Activated T-cell treated with anti-CD3 and anti-CD28 coated beads for 1 hour (primary cell): ENCODE data around the gene MPV17L.
"Not testable (repeated sequence)": the region's sequence is repeated elsewhere in the genome, so short reads cannot be mapped to it uniquely, and the experiment has no call there.

Source experiments
- DNase-seq: peaks from one replicate; pipeline ENCODE4 v3.0.0-alpha.2; 2020; ENCODE audit warnings: low read depth

MPV17L gene

GRCh38 chr16:15409476-15409875 lies 13.9 kb downstream of the MPV17L start:
- not testable (repeated sequence) for DNase-seq

- no peak for DNase-seq
These were observed 20.0 kb downstream of the MPV17L start for GRCh38 chr16:15415511-15415985.

DNA sequence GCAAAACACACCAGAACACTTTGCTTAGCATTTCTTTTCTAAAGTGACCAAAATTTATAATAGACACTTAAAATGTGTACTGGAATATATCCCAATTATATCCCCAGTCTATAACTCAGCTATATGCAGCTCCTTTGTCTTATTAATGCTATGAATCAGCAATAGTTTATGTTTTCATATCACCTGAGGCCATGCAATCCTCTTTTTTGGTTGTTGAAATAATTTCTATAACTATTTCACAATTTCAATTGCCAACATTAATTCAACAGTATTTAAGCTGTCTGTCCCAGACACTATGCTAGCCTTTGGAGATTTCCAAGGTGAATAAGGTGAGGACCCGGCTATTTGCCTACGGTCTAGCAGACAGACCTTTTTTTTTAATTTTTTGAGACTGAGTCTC lies 21.6 kb downstream of the MPV17L start:
- DNase-seq, result no peak

- no peak for DNase-seq
These were observed 22.7 kb downstream of the MPV17L start for GRCh38 chr16:15418206-15418605.

GRCh38 chr16:15421696-15422095 lies 26.1 kb downstream of the MPV17L start:
- DNase-seq, result not testable (repeated sequence)

- DNase-seq, result no peak
These were observed 26.7 kb downstream of the MPV17L start for GRCh38 chr16:15422222-15422621.

DNA sequence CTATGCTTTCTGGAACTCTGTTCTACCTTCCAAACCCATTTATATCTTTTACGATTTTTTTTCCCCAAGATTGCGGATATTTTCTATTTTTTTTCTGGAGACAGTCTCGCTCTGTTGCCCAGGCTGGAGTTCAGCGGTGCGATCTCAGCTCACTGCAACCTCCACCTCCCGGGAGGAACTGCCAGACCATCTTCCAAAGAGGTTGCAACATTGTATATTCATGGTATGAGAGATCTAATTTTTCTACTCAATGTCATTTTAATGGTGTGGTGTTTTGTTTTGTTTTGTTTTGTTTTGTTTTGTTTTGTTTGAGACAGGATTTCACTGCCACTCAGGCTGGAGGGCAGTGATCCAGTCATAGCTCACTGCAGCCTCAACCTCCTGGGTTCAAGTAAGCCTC lies 30.3 kb downstream of the MPV17L start:
- DNase-seq, result no peak

DNA sequence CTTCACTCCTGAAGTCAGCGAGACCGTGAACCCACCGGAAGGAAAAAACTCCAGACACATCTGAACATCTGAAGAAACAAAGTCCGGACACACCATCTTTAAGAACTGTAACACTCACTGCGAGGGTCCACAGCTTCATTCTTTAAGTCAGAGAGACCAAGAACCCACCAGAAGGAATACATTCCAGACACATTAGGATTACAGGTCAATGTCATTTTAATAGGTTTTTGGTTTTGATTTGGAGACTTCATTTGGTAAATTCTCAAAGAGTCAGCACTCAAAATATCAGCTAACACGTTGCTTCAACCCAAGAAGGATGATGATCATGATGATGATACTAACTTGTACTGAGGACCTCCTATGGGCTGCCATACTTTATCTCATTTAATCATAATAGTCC lies 31.2 kb downstream of the MPV17L start:
- no peak for DNase-seq

DNA sequence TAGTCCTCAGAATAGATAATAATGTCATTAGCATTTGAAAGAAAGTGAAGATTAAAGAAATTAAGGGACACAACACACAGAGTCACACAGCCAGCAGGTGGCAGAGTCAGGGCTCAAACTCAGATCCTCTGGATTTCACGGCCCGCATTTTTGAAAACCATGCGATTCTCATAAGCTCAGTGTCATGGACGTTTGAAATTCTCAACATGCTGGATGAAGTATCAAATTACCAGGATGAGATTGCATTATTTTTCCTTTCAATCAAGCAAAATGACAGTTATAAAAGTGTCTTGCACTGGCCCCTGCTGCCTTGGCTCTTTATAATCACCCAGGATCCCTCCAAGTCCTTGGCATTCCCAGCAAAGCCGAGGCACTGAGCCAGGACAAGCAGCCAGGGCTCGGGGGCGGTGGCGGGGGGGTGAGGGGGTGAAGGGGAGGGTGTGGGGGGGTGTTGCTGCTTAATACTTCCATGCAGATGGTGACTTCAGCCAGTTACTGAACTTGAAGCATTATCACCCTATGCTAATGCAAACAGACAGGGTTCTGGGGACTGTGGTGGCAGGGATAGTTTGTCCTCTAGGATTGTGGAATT lies 32.2 kb downstream of the MPV17L start:
- DNase-seq, result peak; percentile 49

DNA sequence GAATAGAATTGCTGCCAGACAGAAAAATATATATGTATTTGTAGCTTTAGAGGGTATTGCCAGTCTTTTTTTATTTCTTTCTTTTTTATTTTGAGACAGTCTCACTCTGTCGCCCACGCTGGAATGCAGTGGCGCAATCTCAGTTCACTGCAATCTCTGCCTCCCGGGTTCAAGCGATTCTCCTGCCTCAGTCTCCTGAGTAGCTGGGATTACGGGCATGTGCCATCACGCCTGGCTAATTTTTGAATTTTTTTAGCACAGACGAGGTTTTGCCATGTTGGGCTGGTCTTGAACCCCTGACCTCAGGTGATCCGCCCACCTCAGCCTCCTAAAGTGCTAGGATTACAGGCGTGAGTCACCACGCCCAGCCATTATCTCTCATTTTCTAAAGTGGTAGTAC lies 35.3 kb downstream of the MPV17L start:
- DNase-seq, result not testable (repeated sequence)

GRCh38 chr16:15434079-15434424 lies 38.5 kb downstream of the MPV17L start:
- no peak for DNase-seq

GRCh38 chr16:15434425-15435215 lies 39.1 kb downstream of the MPV17L start, which contains the start of gene BMERB1:
Gene BMERB1, plus strand, starts transcription at chr16:15434588. Its CDS starts 66 bp downstream, at chr16:15434654.
- peak; percentile 29 for DNase-seq

GRCh38 chr16:15435216-15435864 lies 39.8 kb downstream of the MPV17L start:
- DNase-seq, result no peak

DNA sequence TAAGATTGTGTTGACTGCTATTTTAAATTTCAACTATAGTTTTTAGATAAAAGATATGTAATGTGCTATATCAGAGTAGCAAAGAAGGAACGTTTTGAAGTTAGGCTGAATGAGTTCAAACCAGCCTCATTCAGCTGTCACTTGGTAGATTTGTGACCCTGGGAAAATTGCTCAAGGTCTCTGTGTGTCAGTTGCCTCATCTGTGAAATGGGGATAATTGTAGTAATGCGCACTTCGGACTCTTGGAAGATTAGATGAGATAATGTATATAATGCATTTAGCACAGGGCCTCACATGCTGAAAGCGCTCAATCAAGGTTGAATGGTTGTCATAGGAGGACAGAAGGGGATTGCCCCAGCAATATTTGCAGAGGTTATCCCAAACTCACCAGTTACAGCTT lies 43.5 kb downstream of the MPV17L start:
- DNase-seq, result no peak

GRCh38 chr16:15439521-15439920 lies 44.0 kb downstream of the MPV17L start:
- no peak for DNase-seq

DNA sequence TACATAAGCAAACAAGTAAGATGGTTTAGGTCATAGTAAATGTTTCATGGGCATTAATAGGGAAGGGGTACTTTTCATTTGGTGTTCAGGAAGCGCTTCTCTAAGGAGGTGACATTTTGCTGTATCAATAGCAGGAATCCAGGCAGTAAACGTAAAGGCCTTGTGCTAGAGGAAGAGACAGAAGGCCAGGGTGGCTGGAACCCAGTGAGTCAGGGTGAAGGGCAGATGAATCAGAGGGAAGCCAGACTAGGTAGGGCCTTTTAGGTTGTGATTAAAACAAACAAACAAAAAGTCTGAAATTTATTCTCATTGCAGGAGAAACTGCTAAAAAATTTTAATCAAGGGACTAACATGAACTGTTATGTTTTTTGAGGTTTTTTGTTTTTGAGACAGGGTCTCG lies 45.3 kb downstream of the MPV17L start:
- DNase-seq, result no peak

DNA sequence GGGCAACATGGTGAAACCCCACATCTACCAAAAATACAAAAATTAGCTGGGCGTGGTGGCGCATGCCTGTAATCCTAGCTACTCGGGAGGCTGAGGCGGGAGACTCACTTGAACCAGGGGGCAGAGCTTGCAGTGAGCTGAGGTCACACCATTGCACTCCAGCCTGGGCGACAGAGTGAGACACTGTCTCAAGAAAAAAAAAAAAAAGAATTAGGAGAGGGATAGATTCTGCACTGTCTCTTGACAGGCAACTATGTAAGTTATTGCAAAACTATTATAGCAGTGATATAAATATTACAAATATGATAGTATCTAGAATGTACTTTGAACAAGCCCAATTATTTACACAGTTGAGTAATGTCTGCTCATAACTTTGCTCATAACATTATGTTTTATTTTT lies 46.6 kb downstream of the MPV17L start:
- not testable (repeated sequence) for DNase-seq

- DNase-seq, result no peak
These were observed 48.2 kb downstream of the MPV17L start for GRCh38 chr16:15443753-15444152.

DNA sequence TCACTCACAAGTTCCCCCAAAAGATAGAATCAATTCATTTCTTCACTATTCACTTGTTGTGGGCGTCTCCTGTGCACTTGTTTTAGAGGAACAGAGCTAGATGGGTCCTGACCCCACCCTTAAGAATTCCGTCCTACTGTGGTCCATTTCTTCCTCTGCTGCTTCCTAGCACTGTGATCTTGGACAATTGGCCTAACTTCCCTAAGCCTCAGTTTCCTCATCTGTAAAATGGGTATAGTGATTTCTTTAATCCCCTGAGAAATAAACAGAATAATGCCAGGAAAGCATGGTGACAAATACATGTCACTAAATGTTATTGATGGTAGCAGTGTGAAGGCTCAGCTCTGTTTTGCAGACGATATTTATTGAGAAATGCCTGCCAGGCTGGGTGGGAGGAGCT lies 48.7 kb downstream of the MPV17L start:
- DNase-seq, result no peak

- no peak for DNase-seq
These were observed 49.9 kb downstream of the MPV17L start for GRCh38 chr16:15445450-15445849.

DNA sequence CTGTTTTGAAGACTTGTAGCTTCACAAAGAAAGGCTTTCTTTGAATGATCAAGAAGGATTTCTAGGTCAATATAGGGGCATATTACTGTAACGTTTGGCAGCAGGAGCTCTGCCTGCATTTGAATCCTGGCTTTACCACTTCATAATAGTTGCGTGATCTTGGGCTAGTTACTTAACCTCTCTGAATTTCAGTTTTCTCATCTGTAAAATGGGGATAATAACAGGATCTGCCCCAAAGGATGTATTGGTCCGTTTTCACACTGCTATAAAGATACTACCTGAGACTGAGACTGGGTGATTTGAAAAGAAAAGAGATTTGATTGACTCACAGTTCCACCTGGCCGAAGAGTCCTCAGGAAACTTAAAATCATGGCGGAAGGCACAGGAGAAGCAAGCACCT lies 51.3 kb downstream of the MPV17L start:
- no peak for DNase-seq

- DNase-seq, result no peak
These were observed 55.1 kb downstream of the MPV17L start for GRCh38 chr16:15450624-15451023.

GRCh38 chr16:15451098-15451731 lies 55.7 kb downstream of the MPV17L start:
- DNase-seq, result no peak
